Right lung (tissue), 5 donors: Measurements from ENCODE around the gene MASP1. TPM values are rescaled to one million over a fixed set of nuclear protein-coding genes. Genes with fewer than 3 reads are reported as not detected.

Experiments used
- DNase-seq, 2 donors: peaks; one replicate each; pipeline ENCODE4 v3.0.0-alpha.2; 2013
- polyA plus RNA-seq, 5 donors: library from polyadenylated mRNA; unstranded; fragments of 120-200 nt; gene quantifications; one replicate each; pipeline versions ENCODE4 v1.2.1 to v1.2.3, GENCODE V29; 2013; ENCODE audit warnings: inconsistent platforms in 1 of 5, low replicate concordance in 1 of 5; ENCODE audit not compliant: insufficient read length in 5 of 5, insufficient read depth in 1 of 5

Gene MASP1
- polyA plus RNA-seq, 5 donors, result 3.0 to 7.8 (median 5.8) TPM

DNA sequence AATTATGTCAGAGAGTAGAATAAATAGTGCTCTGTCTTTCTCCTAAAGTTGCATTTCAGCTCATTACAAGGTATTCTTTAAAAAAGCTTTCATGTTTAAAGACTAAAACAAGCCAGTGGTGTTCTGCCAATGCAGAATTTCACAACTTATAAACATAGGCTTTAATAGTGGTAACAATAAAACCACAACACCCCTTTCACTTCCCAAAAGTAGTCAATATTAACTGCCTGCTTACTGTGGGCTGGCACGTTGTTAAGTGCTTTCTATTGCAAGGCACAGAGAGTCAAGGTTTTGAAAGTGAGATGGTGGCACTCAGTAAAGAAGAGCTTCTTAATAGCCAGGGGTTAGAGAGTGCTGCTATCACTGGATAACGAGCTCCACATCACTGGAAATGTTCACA, 102.6 kb downstream of the MASP1 start:
- DNase-seq, result no peak

GRCh38 chr3:187186801-187187421, 104.6 kb downstream of the MASP1 start:
- no peak for DNase-seq

DNA sequence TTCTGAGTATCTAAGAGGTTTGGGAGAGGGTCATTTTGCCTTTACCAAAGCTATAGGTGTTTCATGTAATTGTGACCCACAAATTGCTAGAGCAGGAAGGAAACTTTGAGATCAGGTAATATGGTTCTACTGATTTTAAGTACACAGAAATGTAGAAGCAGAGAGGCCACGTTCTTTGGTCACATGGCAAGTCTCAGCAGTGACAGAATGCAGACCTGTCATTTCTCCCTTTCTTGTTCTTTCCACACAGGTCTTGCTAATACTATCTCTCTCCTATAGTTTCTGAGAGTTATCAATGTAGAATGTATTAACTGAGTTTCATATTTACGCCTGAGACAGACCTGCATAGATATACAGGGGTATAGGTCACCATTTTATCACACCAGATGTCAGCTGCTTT, 105.2 kb downstream of the MASP1 start:
- no peak for DNase-seq

- no peak for DNase-seq
These were observed 105.8 kb downstream of the MASP1 start for GRCh38 chr3:187185759-187186158.

Other genes starting within 250 kb of the MASP1 start
- 10 to 100 TPM; 12.8 to 17.7 (median 16.7) TPM for gene RPL39L, start 152.2 kb downstream of the MASP1 start, polyA plus RNA-seq
- gene RTP1, start 94.3 kb downstream of the MASP1 start, polyA plus RNA-seq, result not detected
- gene RTP4, start 76.6 kb upstream of the MASP1 start, polyA plus RNA-seq, result under 1 TPM; 0.39 to 0.75 (median 0.42) TPM